ENCODE measurements around the gene SLC4A1AP. TPM values are rescaled to one million over a fixed set of nuclear protein-coding genes. Genes with fewer than 3 reads are reported as not detected.

SLC4A1AP gene
- polyA plus RNA-seq, 1 experiment, result 15.5 TPM

GRCh38 chr2:27645197-27645596, 18.5 kb upstream of the SLC4A1AP start:
- Histone ChIP-seq H3K27ac (ENCODE audit: low read depth, low read length) (no peak overlapping the region), H3K27me3 (ENCODE audit: control insufficient read depth, insufficient read depth, low read length) (no peaks in the 10 kb centered on the region), H3K4me3 (ENCODE audit: low read depth, low read length) (no peak overlapping the region), H3K9me3 (ENCODE audit: control insufficient read depth, insufficient read depth, low read length) (no peaks in the 10 kb centered on the region)
- ChIA-PET CTCF (no interaction called here), POLR2A (no interaction called here)
- DNase-seq (ENCODE audit: low read depth, low spot score), result no peak
- TF ChIP-seq, protein P1, sequence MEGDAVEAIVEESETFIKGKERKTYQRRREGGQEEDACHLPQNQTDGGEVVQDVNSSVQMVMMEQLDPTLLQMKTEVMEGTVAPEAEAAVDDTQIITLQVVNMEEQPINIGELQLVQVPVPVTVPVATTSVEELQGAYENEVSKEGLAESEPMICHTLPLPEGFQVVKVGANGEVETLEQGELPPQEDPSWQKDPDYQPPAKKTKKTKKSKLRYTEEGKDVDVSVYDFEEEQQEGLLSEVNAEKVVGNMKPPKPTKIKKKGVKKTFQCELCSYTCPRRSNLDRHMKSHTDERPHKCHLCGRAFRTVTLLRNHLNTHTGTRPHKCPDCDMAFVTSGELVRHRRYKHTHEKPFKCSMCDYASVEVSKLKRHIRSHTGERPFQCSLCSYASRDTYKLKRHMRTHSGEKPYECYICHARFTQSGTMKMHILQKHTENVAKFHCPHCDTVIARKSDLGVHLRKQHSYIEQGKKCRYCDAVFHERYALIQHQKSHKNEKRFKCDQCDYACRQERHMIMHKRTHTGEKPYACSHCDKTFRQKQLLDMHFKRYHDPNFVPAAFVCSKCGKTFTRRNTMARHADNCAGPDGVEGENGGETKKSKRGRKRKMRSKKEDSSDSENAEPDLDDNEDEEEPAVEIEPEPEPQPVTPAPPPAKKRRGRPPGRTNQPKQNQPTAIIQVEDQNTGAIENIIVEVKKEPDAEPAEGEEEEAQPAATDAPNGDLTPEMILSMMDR (IDR thresholded peaks at IDR 0.05; ENCODE audit: low read depth, low read length), result no peak

DNA sequence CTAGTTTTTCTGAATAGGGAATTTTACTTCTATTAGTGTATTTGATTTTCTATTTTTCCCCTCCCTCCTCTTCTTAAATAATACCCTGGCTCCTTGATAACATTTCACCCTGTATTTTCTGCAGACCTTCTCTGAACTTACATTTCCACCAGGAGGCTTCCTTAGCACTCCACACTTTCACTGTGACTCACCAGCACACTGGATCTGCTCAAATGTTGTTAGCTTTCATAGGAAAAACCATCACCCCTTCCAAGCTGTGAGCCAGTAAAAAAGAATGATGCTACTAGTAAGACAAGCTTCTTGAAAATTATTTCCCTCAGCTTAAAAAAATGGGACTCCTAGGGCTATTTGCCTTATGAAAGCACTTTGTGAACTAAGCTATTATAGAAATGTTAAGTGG, 16.4 kb upstream of the SLC4A1AP start:
- H3K27me3 ChIP-seq (ENCODE audit: control insufficient read depth, insufficient read depth, low read length), result no peaks in the 10 kb centered on the region
- ChIA-PET CTCF (interaction anchor here (1.6 to 2.0 kb wide), 2 partner anchors 37 to 240 kb away, joined by 3 to 11 read pairs; no protein-coding TSS in a partner anchor), POLR2A (interaction anchor here (0.5 kb wide), 1 partner anchor 17 kb away, joined by 6 read pairs; no protein-coding TSS in a partner anchor)
- H3K27ac ChIP-seq (ENCODE audit: low read depth, low read length), result no peak overlapping the region
- H3K4me3 ChIP-seq (ENCODE audit: low read depth, low read length), result no peak overlapping the region
- no peaks in the 10 kb centered on the region for H3K9me3 ChIP-seq (ENCODE audit: control insufficient read depth, insufficient read depth, low read length)
- no peak for DNase-seq (ENCODE audit: low read depth, low spot score)
- TF ChIP-seq, protein P1 (IDR thresholded peaks at IDR 0.05; ENCODE audit: low read depth, low read length), result 0 out of 2 replicates have a peak, but pooled peaks have one; percentile 19

GRCh38 chr2:27647737-27648136, 16.0 kb upstream of the SLC4A1AP start:
- Histone ChIP-seq H3K9me3 (ENCODE audit: control insufficient read depth, insufficient read depth, low read length) (no peaks in the 10 kb centered on the region), H3K27me3 (ENCODE audit: control insufficient read depth, insufficient read depth, low read length) (no peaks in the 10 kb centered on the region), H3K4me3 (ENCODE audit: low read depth, low read length) (no peak overlapping the region), H3K27ac (ENCODE audit: low read depth, low read length) (no peak overlapping the region)
- ChIA-PET CTCF (interaction anchor here (1.6 to 2.0 kb wide), 2 partner anchors 36 to 241 kb away, joined by 3 to 11 read pairs; no protein-coding TSS in a partner anchor), POLR2A (no interaction called here)
- TF ChIP-seq, protein P1 (IDR thresholded peaks at IDR 0.05; ENCODE audit: low read depth, low read length), result no peak
- no peak for DNase-seq (ENCODE audit: low read depth, low spot score)

DNA sequence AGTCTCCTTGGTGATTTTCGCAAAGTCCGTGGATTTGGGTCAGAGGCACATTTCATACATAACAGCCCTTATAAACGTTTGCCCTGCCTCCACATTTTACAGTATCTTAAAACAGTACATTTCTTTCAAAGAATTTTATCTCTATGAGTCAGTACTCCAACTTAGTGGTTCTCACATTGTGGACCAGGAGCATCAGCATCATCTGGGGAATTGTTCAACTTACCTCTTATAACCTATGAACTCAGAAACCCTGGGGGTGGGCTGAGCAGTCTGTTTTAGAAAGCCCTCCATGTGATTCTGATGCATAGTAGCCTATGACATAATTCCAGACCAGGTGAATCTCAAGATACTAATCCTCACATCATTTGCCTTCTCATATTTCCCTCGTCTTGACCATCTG, 12.6 kb upstream of the SLC4A1AP start:
- TF ChIP-seq, protein P1 (IDR thresholded peaks at IDR 0.05; ENCODE audit: low read depth, low read length), result no peak
- no peak for DNase-seq (ENCODE audit: low read depth, low spot score)
- POLR2A ChIA-PET, result no interaction called here
- Histone ChIP-seq H3K27ac (ENCODE audit: low read depth, low read length) (no peak overlapping the region), H3K27me3 (ENCODE audit: control insufficient read depth, insufficient read depth, low read length) (no peaks in the 10 kb centered on the region), H3K9me3 (ENCODE audit: control insufficient read depth, insufficient read depth, low read length) (no peaks in the 10 kb centered on the region), H3K4me3 (ENCODE audit: low read depth, low read length) (no peak overlapping the region)
- CTCF ChIA-PET, result interaction anchor here (2.4 kb wide), 1 partner anchor 32 kb away, joined by 11 read pairs; no protein-coding TSS in a partner anchor

- POLR2A ChIA-PET, result no interaction called here
- no peak for DNase-seq (ENCODE audit: low read depth, low spot score)
- H3K27me3 ChIP-seq (ENCODE audit: control insufficient read depth, insufficient read depth, low read length), result no peaks in the 10 kb centered on the region
- H3K4me3 ChIP-seq (ENCODE audit: low read depth, low read length), result no peak overlapping the region
- H3K9me3 ChIP-seq (ENCODE audit: control insufficient read depth, insufficient read depth, low read length), result no peaks in the 10 kb centered on the region
- TF ChIP-seq, protein P1 (IDR thresholded peaks at IDR 0.05; ENCODE audit: low read depth, low read length), result no peak
- no peak overlapping the region for H3K27ac ChIP-seq (ENCODE audit: low read depth, low read length)
- CTCF ChIA-PET, result interaction anchor here (1.3 kb wide), 1 partner anchor 30 kb away, joined by 4 read pairs; no protein-coding TSS in a partner anchor
These were observed 11.3 kb upstream of the SLC4A1AP start for GRCh38 chr2:27652341-27652740.

All from AG04450 (cell line).